ENCODE data around the gene ARL6IP1.

DNA sequence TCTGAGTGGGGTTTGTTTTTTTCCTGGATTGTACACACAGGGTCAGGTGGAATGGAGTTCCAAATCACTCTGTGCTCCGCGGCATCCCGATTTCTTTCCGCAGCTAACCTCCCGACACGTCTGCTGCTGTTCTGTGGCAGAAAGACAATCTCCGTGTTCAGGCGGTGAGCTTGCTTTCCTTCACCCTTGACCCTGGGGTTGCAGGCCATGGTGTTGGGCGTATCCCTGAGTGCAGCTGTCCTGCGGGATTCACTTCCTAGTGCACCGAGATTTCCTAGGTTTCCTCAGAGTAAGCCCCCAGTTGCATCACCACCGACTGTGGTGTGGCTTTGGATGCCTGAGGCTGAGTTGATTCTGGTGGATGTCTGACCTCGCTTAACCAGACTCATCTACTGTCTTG is 7.8 kb upstream of the ARL6IP1 start:
- TF ChIP-seq, protein P1, sequence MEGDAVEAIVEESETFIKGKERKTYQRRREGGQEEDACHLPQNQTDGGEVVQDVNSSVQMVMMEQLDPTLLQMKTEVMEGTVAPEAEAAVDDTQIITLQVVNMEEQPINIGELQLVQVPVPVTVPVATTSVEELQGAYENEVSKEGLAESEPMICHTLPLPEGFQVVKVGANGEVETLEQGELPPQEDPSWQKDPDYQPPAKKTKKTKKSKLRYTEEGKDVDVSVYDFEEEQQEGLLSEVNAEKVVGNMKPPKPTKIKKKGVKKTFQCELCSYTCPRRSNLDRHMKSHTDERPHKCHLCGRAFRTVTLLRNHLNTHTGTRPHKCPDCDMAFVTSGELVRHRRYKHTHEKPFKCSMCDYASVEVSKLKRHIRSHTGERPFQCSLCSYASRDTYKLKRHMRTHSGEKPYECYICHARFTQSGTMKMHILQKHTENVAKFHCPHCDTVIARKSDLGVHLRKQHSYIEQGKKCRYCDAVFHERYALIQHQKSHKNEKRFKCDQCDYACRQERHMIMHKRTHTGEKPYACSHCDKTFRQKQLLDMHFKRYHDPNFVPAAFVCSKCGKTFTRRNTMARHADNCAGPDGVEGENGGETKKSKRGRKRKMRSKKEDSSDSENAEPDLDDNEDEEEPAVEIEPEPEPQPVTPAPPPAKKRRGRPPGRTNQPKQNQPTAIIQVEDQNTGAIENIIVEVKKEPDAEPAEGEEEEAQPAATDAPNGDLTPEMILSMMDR (IDR thresholded peaks at IDR 0.05; ENCODE audit: insufficient read depth, low read length, poor library complexity, severe bottlenecking): no peak
- no peak for TF ChIP-seq EZH2phosphoT487 (conservative IDR thresholded peaks at IDR 0.05; ENCODE audit: low read length)

All from SU-DHL-6 (cell line).